Measurements from ENCODE around the gene SLC36A4.
"Not testable (repeated sequence)": the region's sequence is repeated elsewhere in the genome, so short reads cannot be mapped to it uniquely, and the experiment has no call there.

Gene SLC36A4

DNA sequence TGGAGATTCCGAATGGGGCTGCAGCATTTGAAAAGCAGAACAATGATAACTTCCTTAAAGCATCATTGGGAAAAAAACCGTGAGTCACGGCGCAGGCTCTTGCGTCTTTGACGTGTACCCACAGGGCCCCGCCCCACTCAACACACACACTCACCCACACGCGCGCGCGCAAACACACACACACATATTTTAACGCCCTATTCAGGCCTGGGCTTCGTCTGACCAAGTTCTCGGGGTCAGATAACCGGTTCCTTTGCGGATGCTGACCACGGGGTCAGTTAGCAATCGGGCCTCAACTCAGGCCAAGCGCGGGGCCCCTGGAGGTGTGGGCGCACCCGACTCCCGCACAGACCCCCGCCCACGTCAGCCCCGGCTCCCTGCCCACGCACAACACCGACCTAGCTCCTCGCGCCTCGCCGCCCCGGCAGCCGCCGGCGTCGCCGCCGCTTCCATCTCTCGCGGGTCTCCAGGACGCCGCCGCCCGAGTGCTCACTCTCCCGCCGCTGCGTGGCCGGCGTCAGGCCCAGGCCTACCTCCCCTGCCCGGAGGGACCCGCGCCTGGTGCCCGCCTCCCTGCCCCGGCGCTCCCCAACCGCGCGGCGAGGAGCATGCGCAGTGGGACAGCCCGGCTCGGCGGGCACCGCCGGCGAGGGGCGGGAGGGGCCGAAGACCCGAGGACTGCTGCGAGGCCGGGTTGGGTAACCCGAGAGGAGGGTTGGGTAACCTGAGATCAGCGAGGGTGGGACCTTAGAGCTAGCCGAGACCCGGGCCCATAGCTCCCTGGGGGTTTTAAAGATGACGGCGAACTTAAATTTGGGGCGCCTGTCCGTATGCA lies at the start of gene SLC36A4:
Gene SLC36A4, minus strand, starts transcription at position 612 of the 835 bp plus-strand sequence. Its CDS starts 159 bp downstream, at position 453.
- DNase-seq (ENCODE audit: low read depth in 2 of 2, low spot score in 1 of 2): peak; percentile 62 to 72

DNA sequence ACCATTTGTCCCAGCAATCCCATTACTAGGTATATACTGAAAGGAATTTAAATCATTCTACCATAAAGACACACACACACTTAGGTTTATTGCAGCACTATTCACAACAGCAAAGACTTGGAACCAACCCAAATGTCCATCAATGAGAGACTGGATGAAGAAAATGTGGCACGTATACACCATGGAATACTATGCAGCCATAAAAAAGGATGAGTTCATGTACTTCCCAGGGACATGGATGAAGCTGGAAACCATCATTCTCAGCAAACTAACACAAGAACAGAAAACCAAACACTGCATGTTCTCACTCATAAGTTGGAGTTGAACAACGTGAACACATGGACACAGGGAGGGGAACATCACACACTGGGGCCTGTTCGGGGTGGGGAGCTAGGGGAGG lies 49.0 kb upstream of the SLC36A4 start:
- DNase-seq (ENCODE audit: low read depth in 2 of 2, low spot score in 1 of 2): not testable (repeated sequence)

DNA sequence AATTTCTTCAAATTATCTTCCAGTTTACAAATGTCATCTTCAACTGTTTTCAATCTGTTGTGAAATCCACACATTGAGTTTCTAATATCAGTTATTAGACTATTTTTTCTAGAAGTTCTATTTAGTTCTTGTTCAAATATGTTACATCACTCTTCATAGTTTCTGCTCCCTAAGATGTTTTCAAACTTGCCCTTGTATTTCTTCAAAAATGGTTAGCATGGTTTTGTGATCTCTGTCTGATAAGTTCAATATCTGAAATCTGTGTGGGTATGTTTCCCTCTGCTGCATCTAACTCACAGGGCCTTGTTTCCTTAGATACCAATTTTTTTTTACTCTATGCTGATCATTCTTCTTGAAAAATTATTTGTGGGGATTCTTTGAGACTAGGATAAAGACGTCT lies 46.2 kb upstream of the SLC36A4 start:
- DNase-seq (ENCODE audit: low read depth in 2 of 2, low spot score in 1 of 2): no peak

DNA sequence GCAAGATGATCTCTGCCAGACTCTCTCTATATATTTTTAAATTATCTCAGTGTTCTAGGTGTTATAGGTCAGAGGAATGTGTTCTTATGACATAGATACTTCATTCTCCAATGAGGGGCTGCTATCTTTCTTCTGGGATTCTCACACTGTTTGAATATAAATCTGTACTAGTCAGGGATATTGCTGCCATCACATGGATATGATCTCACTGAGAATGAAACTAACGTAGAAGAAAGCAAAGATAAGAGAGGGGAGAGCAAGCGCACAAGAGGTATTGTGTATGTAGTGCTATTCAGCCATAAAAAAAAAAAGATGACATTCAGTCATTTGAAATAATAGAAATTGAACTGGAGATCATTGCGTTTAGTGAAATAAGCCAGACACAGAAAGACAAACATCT lies 42.2 kb upstream of the SLC36A4 start:
- no peak for DNase-seq (ENCODE audit: low read depth in 2 of 2, low spot score in 1 of 2)

DNA sequence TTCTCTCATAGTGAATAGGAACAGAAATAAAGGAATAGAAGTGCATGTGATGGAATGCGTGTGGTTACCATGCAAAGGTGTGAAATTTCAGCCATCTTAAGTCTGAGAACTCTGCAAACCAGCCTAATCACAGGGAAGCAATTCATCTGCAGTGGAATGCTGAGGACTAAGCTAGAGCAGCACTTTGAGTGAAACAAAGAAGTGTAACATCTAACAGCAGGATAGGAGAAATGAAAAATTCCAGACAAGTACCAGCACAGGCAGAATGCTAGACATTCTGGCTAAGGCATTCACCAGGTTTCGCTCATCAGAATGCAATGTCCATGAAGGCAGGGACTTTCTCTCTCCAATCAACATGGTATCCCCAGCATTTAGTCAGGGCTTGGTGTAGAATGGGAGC lies 41.2 kb upstream of the SLC36A4 start:
- DNase-seq (ENCODE audit: low read depth in 2 of 2, low spot score in 1 of 2): no peak

DNA sequence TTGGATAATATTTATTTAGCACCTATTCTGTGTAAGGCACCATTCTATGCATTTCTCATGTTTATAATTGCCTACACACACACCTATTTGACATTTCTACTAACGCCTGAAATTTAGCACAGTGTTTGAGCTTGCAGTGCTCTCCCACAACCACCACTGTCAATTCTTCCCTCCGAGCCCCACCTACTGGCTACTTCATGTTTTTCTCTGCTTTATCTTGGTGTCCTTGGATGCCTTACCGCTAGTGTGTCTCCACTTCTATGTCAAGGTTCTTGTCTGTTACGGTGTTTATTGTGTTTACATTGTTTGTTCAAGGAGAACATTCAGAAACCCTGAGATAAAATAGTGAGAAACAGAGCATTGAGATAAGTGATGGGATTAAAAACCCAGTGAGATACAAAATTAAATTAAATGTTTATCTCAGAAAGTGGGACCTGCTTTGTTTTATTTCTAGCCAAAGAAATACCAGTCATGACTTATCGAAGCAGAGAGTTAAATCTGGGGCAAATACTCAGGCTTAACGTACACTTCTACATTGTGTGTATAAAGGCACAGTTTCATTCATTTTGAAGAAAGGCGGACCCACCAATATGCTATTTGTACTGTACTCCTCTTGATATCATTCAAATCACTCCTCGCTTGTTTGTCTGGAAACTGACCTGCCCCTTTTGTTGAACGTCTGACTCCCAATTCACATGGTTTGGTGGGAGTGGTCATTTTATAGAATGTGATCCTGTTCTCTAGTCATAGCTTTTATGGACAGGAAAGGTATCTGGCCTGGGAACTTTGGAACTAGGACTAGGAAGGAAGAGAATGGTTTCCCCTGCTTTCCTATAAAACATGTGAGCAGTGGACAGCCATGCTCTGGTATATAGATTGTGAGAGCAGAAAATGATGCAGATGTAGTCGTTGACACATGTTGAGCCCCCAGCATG lies 39.2 kb upstream of the SLC36A4 start:
- DNase-seq (ENCODE audit: low read depth in 2 of 2, low spot score in 1 of 2): no peak

DNA sequence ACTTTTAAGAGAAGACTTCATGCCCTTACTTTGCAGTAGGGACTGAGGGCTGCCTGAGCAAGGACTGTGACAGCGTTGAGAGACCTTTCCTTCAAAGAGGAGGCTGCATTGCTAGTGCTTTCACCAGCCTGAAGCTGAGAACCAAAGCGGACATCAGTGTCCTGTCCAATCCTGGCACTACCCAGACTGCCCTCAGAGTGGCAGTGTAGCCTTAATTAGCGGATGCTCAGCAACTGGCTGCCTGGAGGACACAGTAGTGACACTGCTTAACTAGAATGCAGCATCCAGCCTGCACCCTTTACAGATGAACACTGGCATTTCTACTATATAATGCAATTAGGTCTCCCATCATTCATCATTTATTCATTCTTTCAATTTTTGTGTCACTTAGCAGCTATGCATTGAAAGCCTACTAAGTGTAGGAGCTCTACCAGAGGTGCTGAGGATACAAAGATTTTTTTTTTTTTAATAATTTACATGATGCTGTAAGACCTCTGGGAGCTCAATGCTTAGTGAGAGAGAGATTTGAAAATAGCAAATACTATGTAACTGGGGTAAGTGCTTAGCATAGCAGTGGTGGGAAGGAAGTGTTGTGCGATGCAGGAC lies 36.9 kb upstream of the SLC36A4 start:
- DNase-seq (ENCODE audit: low read depth in 2 of 2, low spot score in 1 of 2): peak; percentile 4 to 21

DNA sequence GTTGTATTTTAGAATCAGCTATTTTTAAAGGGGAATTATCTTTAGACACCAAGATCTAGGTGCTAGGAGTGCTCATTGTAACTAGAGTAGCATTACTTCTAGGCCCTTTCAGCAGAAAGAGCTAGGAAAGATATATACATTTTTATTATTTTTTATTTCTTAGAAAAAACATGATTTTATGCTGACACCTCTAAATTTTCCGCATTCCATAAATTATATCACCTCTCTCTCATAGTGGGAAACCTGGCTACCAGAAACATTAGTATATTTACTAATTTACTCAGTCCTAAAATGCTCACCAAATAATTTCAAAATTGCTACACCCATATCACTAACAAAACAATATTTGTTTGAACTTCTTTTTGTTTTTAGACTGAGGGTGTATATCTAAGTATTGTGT lies 32.1 kb upstream of the SLC36A4 start:
- DNase-seq (ENCODE audit: low read depth in 2 of 2, low spot score in 1 of 2): no peak

DNA sequence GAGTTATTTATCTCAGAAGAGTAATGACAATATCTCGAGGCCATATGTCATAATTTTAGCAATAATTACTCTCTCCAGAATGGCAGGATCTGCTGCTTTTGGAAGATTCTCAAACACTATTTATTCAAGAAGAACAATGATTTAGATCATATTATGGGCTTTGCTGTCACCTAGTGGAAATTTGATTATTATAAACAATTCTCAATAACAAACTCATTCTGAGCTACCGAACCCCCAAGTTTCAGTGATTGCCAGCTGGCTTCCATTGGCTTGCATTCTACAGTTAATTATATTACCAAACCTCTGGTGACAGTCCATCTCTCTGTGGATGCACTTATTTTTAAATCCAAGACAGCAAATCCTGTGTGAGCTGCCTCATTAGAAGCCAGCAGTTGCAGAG lies 27.9 kb upstream of the SLC36A4 start:
- DNase-seq (ENCODE audit: low read depth in 2 of 2, low spot score in 1 of 2): no peak

DNA sequence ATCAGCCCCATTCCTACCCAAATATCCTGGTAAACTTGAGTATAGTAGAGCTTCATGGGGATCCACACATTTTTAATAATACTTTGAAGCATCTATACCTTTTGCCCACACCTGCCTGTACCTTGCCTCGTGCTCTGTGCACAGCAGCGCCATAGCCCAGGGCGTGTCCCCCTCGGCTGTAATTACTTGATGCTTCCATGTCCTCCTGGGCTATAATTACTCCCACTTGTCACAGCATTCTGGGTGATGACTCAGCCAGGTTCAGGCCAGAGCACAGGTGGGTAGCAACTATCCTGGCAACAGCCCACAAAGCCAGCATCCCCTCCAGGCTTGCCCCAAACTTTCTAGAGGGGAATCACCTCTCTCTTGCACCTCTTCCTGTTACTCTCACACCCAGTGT lies 23.7 kb upstream of the SLC36A4 start:
- DNase-seq (ENCODE audit: low read depth in 2 of 2, low spot score in 1 of 2): no peak

DNA sequence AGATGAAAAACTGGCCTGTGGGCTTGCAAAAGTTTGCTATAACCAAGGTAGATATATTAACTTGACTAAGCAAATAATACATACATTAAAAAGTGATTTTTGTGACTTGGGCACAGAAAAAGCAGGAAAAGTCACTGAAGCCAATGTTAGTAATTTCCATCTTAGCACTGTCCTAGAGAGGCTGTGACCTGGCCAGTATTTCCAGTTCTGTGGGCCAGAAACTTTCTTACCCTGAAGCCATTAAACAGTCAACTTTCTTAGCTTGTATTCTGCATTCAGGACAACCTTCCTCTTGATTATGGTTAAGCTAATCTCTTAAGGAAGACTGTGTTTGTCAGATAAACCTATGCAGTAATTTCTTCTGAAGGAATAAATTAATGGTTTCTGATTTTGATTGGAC lies 22.3 kb upstream of the SLC36A4 start:
- DNase-seq (ENCODE audit: low read depth in 2 of 2, low spot score in 1 of 2): no peak

DNA sequence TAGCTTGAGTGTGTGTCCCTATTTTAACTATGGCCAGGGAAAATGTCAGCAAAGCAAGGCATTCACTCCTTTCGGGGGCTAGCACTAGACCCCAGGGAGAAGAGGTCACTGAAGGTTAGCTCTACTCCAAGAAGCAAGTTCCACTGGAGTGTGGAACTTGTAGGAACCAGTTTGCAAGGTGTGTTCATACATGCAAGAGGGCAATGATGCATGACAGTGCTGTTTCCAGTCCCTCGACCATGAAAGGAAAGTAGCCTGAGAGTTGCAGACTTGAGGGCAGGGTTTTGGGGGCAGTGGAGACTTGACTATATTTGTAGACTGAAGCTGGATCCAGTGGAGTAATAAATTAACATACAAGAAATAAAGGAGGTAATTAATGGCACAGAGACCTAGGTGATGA lies 21.6 kb upstream of the SLC36A4 start:
- DNase-seq (ENCODE audit: low read depth in 2 of 2, low spot score in 1 of 2): no peak

DNA sequence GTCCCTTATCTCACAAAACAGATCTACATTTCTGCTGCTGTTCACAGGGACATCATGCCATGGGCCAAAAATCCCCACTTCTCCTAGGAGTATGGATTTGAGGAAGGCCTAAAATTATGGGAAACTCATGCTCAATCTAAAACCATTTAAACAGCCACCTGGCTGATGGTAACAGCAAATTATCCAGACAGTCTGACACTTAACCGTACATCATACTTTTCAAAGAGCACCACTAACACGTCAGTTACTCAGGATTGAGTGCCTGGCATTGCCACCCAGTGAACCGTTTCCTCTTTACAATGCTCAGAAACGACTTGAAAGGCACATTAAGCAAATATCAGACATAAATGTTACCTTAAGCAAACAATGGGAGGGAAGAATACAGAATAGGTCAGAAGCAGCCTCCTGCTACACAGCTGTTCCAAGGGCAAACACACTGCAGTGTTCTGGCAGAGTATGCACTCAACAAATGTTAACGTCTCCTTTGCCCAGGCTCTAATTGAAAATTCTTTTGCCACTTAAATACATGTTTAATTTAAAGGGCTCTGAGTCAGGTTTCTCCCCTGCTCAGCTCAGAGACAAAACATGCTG lies 18.8 kb upstream of the SLC36A4 start:
- no peak for DNase-seq (ENCODE audit: low read depth in 2 of 2, low spot score in 1 of 2)

DNA sequence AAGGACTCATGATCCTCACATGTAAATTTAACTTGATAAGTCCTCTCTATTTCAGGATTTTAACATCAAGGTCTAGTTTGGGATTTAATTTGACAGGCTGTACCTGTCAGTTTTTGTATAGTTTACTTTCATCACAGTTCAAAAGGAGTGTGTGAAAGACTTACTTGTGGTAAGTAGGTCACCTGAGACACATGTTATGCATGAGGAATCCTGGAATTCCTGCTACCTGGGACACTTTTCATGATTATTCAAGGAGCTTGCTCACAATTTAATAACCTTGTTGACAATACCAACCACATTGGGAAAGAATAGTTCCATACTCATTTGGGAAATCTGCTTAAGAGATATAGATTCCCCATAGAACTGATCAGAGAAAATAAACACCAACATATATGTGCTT lies 15.8 kb upstream of the SLC36A4 start:
- no peak for DNase-seq (ENCODE audit: low read depth in 2 of 2, low spot score in 1 of 2)

DNA sequence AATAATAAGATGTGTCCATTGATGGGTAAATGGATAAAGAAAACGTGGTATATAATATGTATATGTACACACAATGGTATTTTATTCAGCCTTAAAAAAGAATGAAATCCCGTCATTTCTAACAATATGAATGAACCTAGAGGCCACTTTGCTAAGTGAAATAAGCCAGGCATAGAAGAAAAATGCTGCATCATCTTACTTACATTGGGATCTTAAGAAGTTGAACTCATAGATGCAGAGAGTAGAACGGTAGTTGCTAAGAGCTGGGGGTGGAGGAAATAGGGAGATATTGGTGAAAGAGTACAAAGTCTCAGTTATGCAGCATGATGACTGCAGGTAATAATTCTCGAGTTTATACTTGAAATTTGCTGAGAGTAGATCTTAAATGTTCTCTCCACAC lies 14.3 kb upstream of the SLC36A4 start:
- DNase-seq (ENCODE audit: low read depth in 2 of 2, low spot score in 1 of 2): no peak

DNA sequence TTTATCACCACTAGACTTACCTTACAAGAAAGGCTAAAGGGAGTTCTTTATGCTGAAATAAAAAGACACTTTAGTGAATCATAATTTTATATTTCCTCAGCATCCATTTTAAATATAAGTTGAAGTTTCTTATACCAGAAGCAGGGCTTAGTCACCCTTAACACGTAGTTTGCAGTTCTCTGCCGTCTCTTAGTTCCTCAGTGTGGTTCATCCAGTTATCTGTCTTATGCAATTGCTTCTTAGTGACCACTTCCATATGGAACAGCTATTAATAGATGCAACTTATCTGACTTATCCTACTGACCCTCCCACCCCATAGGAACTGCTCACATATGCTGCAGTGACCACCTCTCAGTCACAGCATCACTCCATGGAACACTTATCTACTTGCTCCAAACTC lies 11.7 kb upstream of the SLC36A4 start:
- DNase-seq (ENCODE audit: low read depth in 2 of 2, low spot score in 1 of 2): no peak

DNA sequence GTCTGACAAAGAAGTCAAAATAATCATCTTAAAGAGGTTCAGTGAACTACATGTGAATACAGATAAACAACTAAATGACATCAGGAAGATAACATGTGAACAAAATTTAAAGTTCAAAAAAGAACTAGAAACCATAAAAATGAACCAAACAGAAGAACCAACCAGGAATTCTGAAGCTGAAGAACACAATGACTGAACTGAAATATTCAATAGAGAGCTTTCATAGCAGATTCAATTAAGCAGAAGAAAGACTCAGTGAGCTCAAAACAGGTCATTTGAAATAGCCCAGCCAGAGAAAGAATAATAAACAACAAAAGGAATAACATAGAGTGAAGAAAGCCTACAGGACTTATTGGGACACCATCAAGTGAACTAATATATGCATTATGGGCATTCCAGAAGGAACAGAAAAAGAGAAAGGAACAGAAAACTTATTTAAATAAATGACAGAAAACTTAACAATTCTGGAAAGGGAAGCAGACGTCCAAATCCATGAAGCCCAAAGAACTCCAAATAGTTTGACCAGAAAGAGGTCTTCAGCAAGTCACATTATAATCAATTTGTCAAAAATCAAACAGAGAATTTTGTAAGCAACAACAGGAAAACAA lies 11.0 kb upstream of the SLC36A4 start:
- no peak for DNase-seq (ENCODE audit: low read depth in 2 of 2, low spot score in 1 of 2)

DNA sequence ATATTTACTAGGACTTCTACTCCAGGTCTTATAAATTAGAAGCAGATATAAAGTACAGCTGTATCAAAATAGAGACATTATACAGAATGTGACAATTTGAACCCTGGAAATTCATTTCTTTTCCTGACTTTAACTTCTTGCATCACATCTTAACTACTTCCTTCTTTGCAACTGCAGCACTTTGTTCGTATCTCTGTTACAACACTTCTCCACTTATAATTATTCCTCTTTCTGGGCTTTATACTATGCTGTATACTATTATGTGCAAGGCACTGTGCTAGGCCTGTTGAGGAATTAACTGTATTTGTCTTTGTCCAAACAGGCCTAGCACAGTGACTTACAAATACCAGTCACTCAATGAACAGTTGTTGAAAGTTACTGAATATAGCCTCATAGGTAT lies 1.8 kb upstream of the SLC36A4 start:
- DNase-seq (ENCODE audit: low read depth in 2 of 2, low spot score in 1 of 2): no peak

DNA sequence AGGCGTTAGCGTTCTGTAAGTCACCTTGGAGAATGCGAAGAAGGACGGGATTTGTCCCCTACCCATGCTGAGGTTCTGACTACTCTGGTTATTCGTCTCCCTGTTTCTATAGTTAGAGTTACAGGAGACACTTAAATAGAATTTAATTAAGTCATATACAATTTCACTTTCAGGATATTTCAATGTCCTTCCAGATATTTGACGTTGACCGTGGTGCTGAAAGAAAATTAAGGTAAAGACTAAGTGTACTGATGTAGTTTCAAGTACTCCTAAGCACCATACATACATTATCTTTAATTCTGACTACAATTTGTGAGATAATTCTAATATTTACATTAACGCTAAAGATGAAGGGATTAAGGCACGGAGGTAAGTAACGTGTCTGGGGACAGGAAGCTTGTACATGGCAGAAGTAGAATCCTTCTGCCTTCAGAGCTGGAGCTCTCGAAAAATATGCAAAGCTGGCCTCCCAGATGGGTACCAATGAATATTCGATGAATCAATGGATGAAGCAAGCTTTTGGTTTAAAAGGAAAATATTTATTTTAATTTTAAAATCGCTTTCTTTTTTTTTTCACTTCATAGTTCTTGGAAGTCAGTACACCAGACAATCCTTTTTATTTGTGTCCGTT lies 539 bp upstream of the SLC36A4 start:
- no peak for DNase-seq (ENCODE audit: low read depth in 2 of 2, low spot score in 1 of 2)

DNA sequence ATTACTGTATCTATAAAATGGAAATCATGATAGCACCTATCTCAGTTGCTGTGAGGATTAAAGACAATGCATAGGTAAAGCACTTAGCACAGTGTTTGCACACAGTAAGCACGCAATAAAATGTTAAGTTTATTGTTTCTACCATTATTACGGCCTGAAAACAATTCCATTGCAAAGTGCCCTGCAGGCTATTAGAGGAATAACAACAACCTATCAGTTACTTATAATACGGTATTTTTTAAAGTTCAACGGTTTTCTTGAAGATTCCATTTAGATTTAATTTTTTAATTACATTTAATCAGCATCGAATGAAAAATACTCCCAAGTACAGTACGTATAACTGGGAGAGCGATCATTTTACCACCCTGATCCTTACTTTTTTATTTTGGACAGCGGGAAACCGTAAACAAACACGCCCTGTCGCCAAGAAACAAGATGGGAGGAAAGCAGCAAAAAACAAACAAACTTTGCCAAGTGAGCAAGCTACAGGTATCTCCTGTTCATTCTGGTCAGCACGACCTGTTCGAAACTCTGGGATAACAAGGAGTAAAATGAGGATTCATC lies 893 bp downstream of the SLC36A4 start:
- no peak for DNase-seq (ENCODE audit: low read depth in 2 of 2, low spot score in 1 of 2)

All from stimulated activated CD8-positive, alpha-beta memory T cell treated with anti-CD3 and anti-CD28 coated beads, Interleukin-4, amount 100 ng/mL, for 1 hour (primary cell).